Neural crest cell (in vitro differentiated cells): ENCODE data around the gene ARPC5. TPM values are rescaled to one million over a fixed set of nuclear protein-coding genes. Genes with fewer than 3 reads are reported as not detected.

Experiments
- DNase-seq: peaks from one replicate; pipeline ENCODE4 v3.0.0; 2021; ENCODE audit warnings: low read depth, mixed read lengths, low spot score
- H3K27ac Mint-ChIP-seq: one replicate; pipeline ENCODE4 v1.8.0; 2021; ENCODE audit warnings: mild to moderate bottlenecking, mixed read lengths; ENCODE audit not compliant: unreplicated experiment
- H3K27me3 Mint-ChIP-seq: 2 replicates; pipeline ENCODE4 v1.8.0; 2021; ENCODE audit warnings: low read depth, mild to moderate bottlenecking, mixed read lengths
- H3K36me3 Mint-ChIP-seq: 2 replicates; pipeline ENCODE4 v1.8.0; 2021; ENCODE audit warnings: low read depth, mild to moderate bottlenecking, mixed read lengths
- H3K4me1 Mint-ChIP-seq: 2 replicates; pipeline ENCODE4 v1.8.0; 2021; ENCODE audit warnings: mixed read lengths
- H3K4me3 Mint-ChIP-seq: one replicate; pipeline ENCODE4 v1.8.0; 2021; ENCODE audit warnings: mild to moderate bottlenecking, mixed read lengths
- H3K9me3 Mint-ChIP-seq: 2 replicates; pipeline ENCODE4 v1.8.0; 2021; ENCODE audit warnings: mixed read lengths
- CTCF ChIP-seq: fragments of 200-600 bp; sonication (generic); conservative IDR thresholded peaks from 2 replicates; pipeline ENCODE4 v1.5.0; 2021; ENCODE audit warnings: antibody characterized with exemption, mild to moderate bottlenecking
- total RNA-seq: library from RNA; stranded (reverse); gene quantifications from 2 replicates; pipeline ENCODE4 v1.2.1, GENCODE V29; 2021

The ARPC5 gene
- total RNA-seq, 1 donor from 2014 or later, result 87.0 TPM

DNA sequence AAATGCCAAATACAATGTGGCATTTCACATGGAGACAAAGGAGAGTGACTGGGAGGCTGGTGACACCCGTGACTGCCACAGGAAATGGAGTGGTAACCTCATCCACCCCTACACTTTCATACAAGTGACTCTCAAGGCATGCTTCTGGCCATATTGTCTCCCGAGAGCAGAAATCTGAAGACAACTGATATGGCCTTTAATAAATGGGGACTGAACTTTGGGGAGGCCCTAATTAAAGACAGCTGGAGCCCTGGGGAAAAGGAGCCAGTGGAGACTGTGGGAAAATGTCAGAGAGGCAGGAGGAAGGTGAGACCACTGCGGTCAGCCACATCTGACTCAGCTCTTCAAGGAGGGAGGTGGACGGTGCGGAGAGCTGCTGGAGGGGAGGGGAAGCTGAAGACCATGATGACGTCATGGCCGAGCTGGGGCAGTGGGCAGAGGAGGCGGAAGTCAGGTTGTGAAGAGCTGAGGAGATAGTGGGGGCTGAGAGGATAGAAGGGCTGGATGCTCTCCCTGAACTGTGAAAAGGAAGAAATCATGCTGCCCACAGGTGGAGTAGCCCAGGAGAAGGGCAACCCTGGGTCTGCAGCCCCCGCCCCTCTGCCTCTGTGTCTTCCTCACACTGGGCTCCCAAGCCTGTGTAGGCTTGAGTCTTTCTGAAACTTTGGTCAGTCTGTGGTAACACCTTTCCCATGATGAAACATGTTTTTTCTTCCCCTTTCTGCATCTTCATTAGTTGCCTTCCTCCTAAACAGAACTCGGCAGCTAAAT lies 31.4 kb downstream of the ARPC5 start:
- Mint-ChIP-seq H3K4me1 (peaks cover 11% of the 10 kb centered on the region), H3K27me3 (no peaks in the 10 kb centered on the region), H3K9me3 (no peaks in the 10 kb centered on the region), H3K4me3 (no peak overlapping the region), H3K27ac (peak overlapping the region; percentile 19), H3K36me3 (no peaks in the 10 kb centered on the region)
- no peak for TF ChIP-seq CTCF
- no peak for DNase-seq

GRCh38 chr1:183602510-183602909 lies 33.1 kb downstream of the ARPC5 start:
- Mint-ChIP-seq H3K27me3 (no peaks in the 10 kb centered on the region), H3K27ac (no peak overlapping the region), H3K36me3 (no peaks in the 10 kb centered on the region), H3K4me3 (no peak overlapping the region), H3K9me3 (no peaks in the 10 kb centered on the region), H3K4me1 (peaks cover 23% of the 10 kb centered on the region)
- TF ChIP-seq CTCF, result no peak
- no peak for DNase-seq

- TF ChIP-seq CTCF, result no peak
- no peak overlapping the region for H3K4me3 Mint-ChIP-seq
- H3K4me1 Mint-ChIP-seq, result peaks cover 23% of the 10 kb centered on the region
- H3K36me3 Mint-ChIP-seq, result no peaks in the 10 kb centered on the region
- no peak overlapping the region for H3K27ac Mint-ChIP-seq
- DNase-seq, result no peak
- H3K27me3 Mint-ChIP-seq, result no peaks in the 10 kb centered on the region
- H3K9me3 Mint-ChIP-seq, result no peaks in the 10 kb centered on the region
These were observed 34.9 kb downstream of the ARPC5 start for GRCh38 chr1:183600634-183601033.

DNA sequence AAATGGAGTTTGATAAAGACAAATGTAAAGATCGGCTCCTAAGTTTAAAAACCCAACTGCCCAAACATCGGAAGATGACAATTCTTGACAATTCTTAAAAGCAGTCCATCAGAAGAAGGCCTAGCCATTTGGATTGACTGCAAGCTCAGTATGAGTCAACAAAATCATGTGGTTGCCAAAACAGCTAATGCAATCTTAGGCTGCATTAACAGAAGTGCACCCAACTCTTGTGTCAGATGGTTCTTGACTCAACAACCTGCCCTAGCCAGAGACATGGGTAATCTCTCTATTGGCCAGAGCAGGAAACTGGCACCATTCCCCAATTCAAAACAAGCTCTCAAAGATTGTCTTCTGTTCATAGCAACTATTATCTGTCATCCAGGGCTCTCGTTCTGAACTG lies 35.4 kb downstream of the ARPC5 start:
- no peak for DNase-seq
- no peaks in the 10 kb centered on the region for H3K27me3 Mint-ChIP-seq
- no peaks in the 10 kb centered on the region for H3K36me3 Mint-ChIP-seq
- no peak for TF ChIP-seq CTCF
- no peak overlapping the region for H3K27ac Mint-ChIP-seq
- H3K4me3 Mint-ChIP-seq, result no peak overlapping the region
- H3K9me3 Mint-ChIP-seq, result no peaks in the 10 kb centered on the region
- H3K4me1 Mint-ChIP-seq, result peaks cover 23% of the 10 kb centered on the region

DNA sequence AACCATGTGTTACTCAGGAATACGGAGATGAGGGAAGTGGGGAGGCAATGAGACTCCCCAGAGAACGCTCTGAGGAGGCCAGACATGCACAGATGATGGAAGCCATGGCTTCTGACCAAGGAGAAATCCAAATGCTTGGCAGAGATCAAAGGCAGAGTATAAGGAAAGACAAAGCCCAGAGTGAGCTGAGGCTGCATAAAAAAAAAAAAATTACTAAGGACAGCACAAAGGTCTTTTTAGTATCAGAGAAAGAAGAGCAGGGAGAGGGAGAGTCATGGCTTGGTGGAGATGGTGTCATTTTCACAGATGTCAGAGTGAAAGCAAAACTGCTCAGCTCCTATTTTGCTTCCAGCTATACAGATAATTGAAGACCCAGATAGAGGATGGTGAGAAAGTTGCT lies 37.2 kb downstream of the ARPC5 start:
- no peak for TF ChIP-seq CTCF
- DNase-seq, result no peak
- Mint-ChIP-seq H3K36me3 (no peaks in the 10 kb centered on the region), H3K27ac (peak overlapping the region; percentile 16), H3K9me3 (no peaks in the 10 kb centered on the region), H3K4me1 (peaks cover 16% of the 10 kb centered on the region), H3K4me3 (no peak overlapping the region), H3K27me3 (no peaks in the 10 kb centered on the region)
